ENCODE results near the gene CHRND. TPM values are rescaled to one million over a fixed set of nuclear protein-coding genes. Genes with fewer than 3 reads are reported as not detected.

CHRND gene
- polyA plus RNA-seq, 1 donor (not counting 4 experiments of a cell fraction or from before 2014, with no cell fraction given), result not detected

GRCh38 chr2:232542715-232543467, 16.9 kb downstream of the CHRND start:
- Histone ChIP-seq H3K27ac (ENCODE audit: control insufficient read depth, insufficient read depth, low read length) (no peak overlapping the region), H3K9me3 (ENCODE audit: control insufficient read depth, low read depth, low read length) (no peaks in the 10 kb centered on the region), H3K4me2 (ENCODE audit: control insufficient read depth, extremely low read depth, insufficient read depth, low read depth, low read length) (no peak overlapping the region), H3K9me1 (ENCODE audit: control insufficient read depth, extremely low read depth, insufficient read depth, low read length) (no peaks in the 10 kb centered on the region), H3K79me2 (ENCODE audit: control insufficient read depth, insufficient read depth, low read length) (peaks cover 5% of the 10 kb centered on the region), H3K36me3 (ENCODE audit: control insufficient read depth in 2 of 2, extremely low read depth in 1 of 2, insufficient read depth in 2 of 2, low read length in 2 of 2) (peaks cover 0 to 8% of the 10 kb centered on the region in 2 experiments), H3K4me3 (ENCODE audit: control insufficient read depth in 2 of 3, extremely low read depth in 1 of 3, insufficient read depth in 2 of 3, low read depth in 1 of 3, low read length in 3 of 3) (no peak overlapping the region), H4K20me1 (ENCODE audit: control insufficient read depth, extremely low read depth, insufficient read depth, low read length) (peaks cover 8% of the 10 kb centered on the region), H3K27me3 (ENCODE audit: control insufficient read depth, extremely low read depth, insufficient read depth, low read length) (no peaks in the 10 kb centered on the region), H3K9ac (ENCODE audit: control insufficient read depth, extremely low read depth, insufficient read depth, low read length) (no peak overlapping the region), H2AFZ (ENCODE audit: control insufficient read depth, low read length) (no peak overlapping the region), H3K4me1 (ENCODE audit: control insufficient read depth, extremely low read depth, insufficient read depth, low read length) (peaks cover 3% of the 10 kb centered on the region)
- dilution Hi-C loops (cut with MboI; ENCODE audit: extremely low pct_ligation_motif_present, low sequenced_read_pairs), result no loop called here
- DNase-seq (ENCODE audit: low read depth, low spot score) (no peak), FAIRE-seq (no peak)
- TF ChIP-seq, protein P1, sequence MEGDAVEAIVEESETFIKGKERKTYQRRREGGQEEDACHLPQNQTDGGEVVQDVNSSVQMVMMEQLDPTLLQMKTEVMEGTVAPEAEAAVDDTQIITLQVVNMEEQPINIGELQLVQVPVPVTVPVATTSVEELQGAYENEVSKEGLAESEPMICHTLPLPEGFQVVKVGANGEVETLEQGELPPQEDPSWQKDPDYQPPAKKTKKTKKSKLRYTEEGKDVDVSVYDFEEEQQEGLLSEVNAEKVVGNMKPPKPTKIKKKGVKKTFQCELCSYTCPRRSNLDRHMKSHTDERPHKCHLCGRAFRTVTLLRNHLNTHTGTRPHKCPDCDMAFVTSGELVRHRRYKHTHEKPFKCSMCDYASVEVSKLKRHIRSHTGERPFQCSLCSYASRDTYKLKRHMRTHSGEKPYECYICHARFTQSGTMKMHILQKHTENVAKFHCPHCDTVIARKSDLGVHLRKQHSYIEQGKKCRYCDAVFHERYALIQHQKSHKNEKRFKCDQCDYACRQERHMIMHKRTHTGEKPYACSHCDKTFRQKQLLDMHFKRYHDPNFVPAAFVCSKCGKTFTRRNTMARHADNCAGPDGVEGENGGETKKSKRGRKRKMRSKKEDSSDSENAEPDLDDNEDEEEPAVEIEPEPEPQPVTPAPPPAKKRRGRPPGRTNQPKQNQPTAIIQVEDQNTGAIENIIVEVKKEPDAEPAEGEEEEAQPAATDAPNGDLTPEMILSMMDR (optimal IDR thresholded peaks at IDR 0.05 in 1 of 3, IDR thresholded peaks at IDR 0.05 in 1 of 3, conservative IDR thresholded peaks at IDR 0.05 in 1 of 3; ENCODE audit: extremely low read depth in 1 of 3, insufficient read depth in 2 of 3, low read length in 3 of 3), result no peak
- no peak for TF ChIP-seq EZH2 (IDR thresholded peaks at IDR 0.05; ENCODE audit: low read length)

- TF ChIP-seq EZH2 (IDR thresholded peaks at IDR 0.05; ENCODE audit: low read length), result no peak
- no peak for FAIRE-seq
- Histone ChIP-seq H3K4me1 (ENCODE audit: control insufficient read depth, extremely low read depth, insufficient read depth, low read length) (peaks cover 3% of the 10 kb centered on the region), H3K27me3 (ENCODE audit: control insufficient read depth, extremely low read depth, insufficient read depth, low read length) (no peaks in the 10 kb centered on the region), H3K4me3 (ENCODE audit: control insufficient read depth in 2 of 3, extremely low read depth in 1 of 3, insufficient read depth in 2 of 3, low read depth in 1 of 3, low read length in 3 of 3) (no peak overlapping the region), H3K9me1 (ENCODE audit: control insufficient read depth, extremely low read depth, insufficient read depth, low read length) (no peaks in the 10 kb centered on the region), H3K9me3 (ENCODE audit: control insufficient read depth, low read depth, low read length) (no peaks in the 10 kb centered on the region), H2AFZ (ENCODE audit: control insufficient read depth, low read length) (no peak overlapping the region), H3K9ac (ENCODE audit: control insufficient read depth, extremely low read depth, insufficient read depth, low read length) (no peak overlapping the region), H3K27ac (ENCODE audit: control insufficient read depth, insufficient read depth, low read length) (no peak overlapping the region), H3K4me2 (ENCODE audit: control insufficient read depth, extremely low read depth, insufficient read depth, low read depth, low read length) (no peak overlapping the region), H3K79me2 (ENCODE audit: control insufficient read depth, insufficient read depth, low read length) (peaks cover 9% of the 10 kb centered on the region), H4K20me1 (ENCODE audit: control insufficient read depth, extremely low read depth, insufficient read depth, low read length) (peaks cover 8% of the 10 kb centered on the region), H3K36me3 (ENCODE audit: control insufficient read depth in 2 of 2, extremely low read depth in 1 of 2, insufficient read depth in 2 of 2, low read length in 2 of 2) (peaks cover 0 to 8% of the 10 kb centered on the region in 2 experiments)
- DNase-seq (ENCODE audit: low read depth, low spot score), result no peak
- dilution Hi-C loops (cut with MboI; ENCODE audit: extremely low pct_ligation_motif_present, low sequenced_read_pairs), result no loop called here
Measured at GRCh38 chr2:232543491-232543890, 17.5 kb downstream of the CHRND start.

Measured in keratinocyte (primary cell).